ENCODE measurements around the gene ARHGAP4.

Gene ARHGAP4

GRCh38 chrX:153961292-153961691 lies 35.2 kb upstream of the ARHGAP4 start:
- no peak for DNase-seq

DNA sequence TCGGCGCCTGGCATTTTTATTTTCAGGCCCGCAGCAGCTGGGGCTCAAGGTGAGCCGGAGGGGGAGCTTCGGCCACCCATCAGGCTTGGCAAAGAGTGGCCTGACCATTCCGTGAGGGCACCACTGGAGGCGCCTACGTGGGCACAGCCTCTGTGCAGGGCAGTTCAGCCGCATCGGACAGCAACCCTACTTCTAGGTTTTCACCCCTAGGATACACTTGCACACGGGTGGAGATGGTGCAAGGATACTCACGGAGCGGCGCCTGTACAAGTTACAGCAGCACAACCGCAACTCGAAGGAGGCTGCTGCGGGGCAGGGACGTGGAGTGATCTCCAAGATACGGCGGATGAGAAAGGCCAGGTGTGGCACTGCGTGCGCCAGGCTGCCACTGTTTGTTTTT lies 34.7 kb upstream of the ARHGAP4 start:
- DNase-seq: no peak

- no peak for DNase-seq
Measured at GRCh38 chrX:153960077-153960476, 34.0 kb upstream of the ARHGAP4 start.

GRCh38 chrX:153959649-153960048 lies 33.6 kb upstream of the ARHGAP4 start:
- DNase-seq: no peak

DNA sequence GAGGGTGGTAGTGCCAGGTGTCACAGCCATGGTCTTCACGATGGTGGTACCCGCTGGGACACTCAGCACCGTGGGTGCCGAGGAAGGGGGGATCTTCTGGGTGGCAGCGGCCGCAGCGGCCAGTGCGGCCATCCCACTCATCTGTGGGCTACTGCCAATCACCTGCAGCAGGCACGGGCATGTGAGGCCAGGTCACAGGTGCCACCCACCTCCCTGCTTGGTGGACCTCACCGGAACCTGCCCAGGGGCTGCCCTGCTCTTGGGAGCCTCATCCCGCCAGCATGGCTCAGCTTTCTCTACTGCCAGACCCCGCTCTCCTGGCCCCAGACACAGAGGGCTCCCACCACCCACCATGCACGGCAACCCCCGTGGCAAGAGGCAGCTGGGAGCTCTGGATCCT lies 32.5 kb upstream of the ARHGAP4 start:
- no peak for DNase-seq

DNA sequence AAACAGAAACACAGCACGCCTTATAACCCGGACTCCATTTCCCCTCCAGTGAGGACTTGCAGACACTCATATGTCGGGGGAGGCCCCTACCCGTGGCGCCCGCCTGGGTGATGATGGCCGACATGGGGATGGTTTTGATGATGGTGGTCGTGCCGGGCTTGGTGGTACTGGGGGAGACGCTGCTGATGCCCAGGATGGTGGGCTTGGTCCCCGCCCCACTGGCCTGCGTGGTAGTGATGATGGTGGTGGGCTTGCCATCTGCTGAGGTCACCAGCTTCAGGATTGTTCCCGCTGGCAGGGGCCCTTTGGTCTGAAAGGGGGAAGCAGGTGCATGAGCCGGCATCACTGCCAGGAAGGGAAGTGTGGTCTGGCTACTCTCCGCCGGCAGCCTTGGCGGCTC lies 31.2 kb upstream of the ARHGAP4 start:
- DNase-seq: no peak

- no peak for DNase-seq
Measured at GRCh38 chrX:153956044-153956907, 30.2 kb upstream of the ARHGAP4 start.

GRCh38 chrX:153955228-153955732 lies 29.2 kb upstream of the ARHGAP4 start:
- no peak for DNase-seq

GRCh38 chrX:153954558-153955227 lies 28.6 kb upstream of the ARHGAP4 start:
- DNase-seq: no peak

DNA sequence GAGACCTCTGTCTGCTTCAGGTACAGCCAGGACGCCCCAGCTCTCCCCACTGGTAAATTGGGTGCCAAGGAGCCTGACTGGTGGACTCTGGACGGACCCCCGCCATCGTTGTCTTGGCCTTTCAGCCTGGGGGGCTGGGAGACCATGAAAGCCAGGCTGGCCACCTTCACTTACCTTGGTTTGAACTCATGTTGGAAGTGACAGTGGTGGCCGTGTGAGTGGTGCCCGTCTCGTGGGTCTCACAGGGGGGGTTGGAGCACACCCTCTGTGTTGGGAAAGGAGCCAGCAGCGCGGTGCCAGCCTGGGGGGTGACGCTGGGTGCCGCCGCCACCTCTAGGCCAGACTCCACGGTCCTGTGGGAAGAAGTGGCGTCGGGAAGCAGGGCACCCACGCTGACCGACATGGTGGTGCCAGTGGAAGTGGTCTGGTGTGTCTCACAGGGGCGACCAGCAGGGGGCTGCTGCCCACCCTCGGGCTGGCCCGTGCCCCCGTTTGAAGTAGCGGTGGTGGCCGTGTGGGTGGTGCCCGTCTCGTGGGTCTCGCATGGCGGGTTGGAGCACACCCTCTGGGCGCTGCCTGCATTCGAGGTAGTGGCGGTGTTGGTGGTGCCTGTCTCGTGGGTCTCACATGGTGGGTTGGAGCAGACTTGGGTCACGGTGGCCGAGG lies 28.0 kb upstream of the ARHGAP4 start:
- no peak for DNase-seq

GRCh38 chrX:153953342-153953830 lies 27.3 kb upstream of the ARHGAP4 start:
- DNase-seq: peak; percentile 77

DNA sequence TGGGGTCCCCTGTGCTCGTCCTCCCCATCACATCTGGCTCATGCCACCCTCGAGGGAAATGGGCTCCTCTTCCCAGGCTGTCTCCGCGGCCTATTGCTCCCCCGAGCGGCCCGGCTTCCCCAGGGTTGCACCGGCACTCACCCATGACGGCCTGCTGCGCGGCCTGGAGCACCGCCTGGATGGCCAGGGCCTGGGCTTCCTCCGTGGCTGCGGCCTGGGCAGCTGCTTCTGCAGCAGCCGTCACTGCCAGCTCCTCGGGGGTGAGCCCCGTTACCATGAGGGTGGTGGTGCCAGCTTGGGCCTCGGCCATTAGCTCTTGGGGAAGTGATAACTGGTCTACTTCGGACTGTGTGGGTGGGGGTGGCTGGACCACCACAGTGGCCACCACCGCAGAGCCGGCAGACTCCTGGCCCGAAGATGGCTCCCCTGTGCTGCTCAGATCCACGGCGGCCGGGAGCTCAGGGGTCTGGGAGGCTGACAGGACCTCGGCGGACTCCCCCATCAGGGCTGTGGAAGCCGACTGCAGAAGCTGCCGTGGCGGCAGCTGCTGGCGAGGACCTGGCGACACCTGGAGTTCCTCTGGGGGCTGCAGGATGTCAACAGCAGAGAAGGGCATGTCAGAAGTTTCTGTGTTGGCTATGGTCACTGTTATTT lies 26.4 kb upstream of the ARHGAP4 start:
- DNase-seq: no peak

GRCh38 chrX:153951683-153952372 lies 25.8 kb upstream of the ARHGAP4 start:
- no peak for DNase-seq

GRCh38 chrX:153950127-153950526 lies 24.1 kb upstream of the ARHGAP4 start:
- DNase-seq: no peak

GRCh38 chrX:153948847-153949805 lies 23.1 kb upstream of the ARHGAP4 start:
- no peak for DNase-seq

- DNase-seq: no peak
Measured at GRCh38 chrX:153948002-153948466, 22.0 kb upstream of the ARHGAP4 start.

GRCh38 chrX:153947009-153947769 lies 21.1 kb upstream of the ARHGAP4 start:
- peak; percentile 62 for DNase-seq

- DNase-seq: no peak
Measured at GRCh38 chrX:153945956-153946943, 20.2 kb upstream of the ARHGAP4 start.

DNA sequence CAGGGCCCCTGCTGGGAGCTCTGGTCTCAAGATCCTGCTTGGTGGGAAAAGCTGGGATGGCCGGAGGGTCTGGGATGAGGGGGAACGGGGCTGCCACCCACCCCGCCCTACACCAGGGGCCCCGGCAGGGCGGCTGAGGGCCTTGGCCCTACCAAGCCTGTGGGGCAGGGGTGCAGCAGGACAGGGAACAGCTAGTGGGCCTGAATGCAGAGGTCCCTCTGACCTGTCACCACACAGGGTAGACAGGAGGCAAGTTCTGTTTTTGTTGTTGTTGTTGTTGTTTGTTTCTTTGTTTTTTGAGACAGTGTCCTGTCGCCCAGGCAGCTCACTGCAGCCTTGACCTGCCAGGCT lies 18.7 kb upstream of the ARHGAP4 start:
- no peak for DNase-seq
